IMR-90 (cell line): ENCODE data around the gene DALRD3. TPM values are rescaled to one million over a fixed set of nuclear protein-coding genes. Genes with fewer than 3 reads are reported as not detected.

Experiments
- ATAC-seq: fragments of 200-7000 bp; cut with Tn5 transposase; 2 replicates; pipeline ENCODE4 v1.9.1; 2020; ENCODE audit warnings: low read depth, mild to moderate bottlenecking, moderate library complexity
- BruUV-seq: library from RNA; stranded (reverse); fragments of 400-500 nt; replicated peaks from 2 replicates; lab custom pipeline; 2021; lab: Mats Ljungman, UMichigan
- CTCF ChIA-PET: fragments of 300-600 bp; formaldehyde crosslinking; extraction: SDS; loops from one replicate; lab custom pipeline; 2021; ENCODE audit warnings: antibody characterized with exemption; lab: Yijun Ruan, JAX
- POLR2A ChIA-PET: fragments of 300-600 bp; sonication (Branson Sonifier 250); formaldehyde crosslinking; loops from one replicate; lab custom pipeline; 2022; ENCODE audit warnings: antibody characterized with exemption; ENCODE audit not compliant: unreplicated experiment; lab: Charles Lee
- DNase-seq: peaks from one replicate; pipeline ENCODE4 v3.0.0; 2013
- H2AFZ ChIP-seq: replicated peaks from 2 replicates; pipeline ENCODE3; 2013; ENCODE audit warnings: low read length, mild to moderate bottlenecking; ENCODE audit not compliant: poor library complexity
- H2AK5ac ChIP-seq: 2 replicates; pipeline ENCODE4 v1.6.1; 2013; ENCODE audit warnings: low read depth, low read length, inconsistent platforms
- H2AK9ac ChIP-seq: replicated peaks from 2 replicates; pipeline ENCODE3; 2013; ENCODE audit warnings: mild to moderate bottlenecking, low read depth, low read length, moderate library complexity; ENCODE audit not compliant: poor library complexity
- H2BK120ac ChIP-seq: 2 replicates; pipeline ENCODE4 v1.6.1; 2013; ENCODE audit warnings: low read depth, low read length, inconsistent platforms
- H2BK15ac ChIP-seq: 3 replicates; pipeline ENCODE4 v1.6.1; 2013; ENCODE audit warnings: low read depth, low read length, inconsistent platforms
- H2BK20ac ChIP-seq: 2 replicates; pipeline ENCODE4 v1.6.1; 2013; ENCODE audit warnings: low read depth, mild to moderate bottlenecking, inconsistent platforms, low read length, moderate library complexity
- H2BK5ac ChIP-seq: 2 replicates; pipeline ENCODE4 v1.6.1; 2013; ENCODE audit warnings: mild to moderate bottlenecking, low read depth, low read length, inconsistent platforms; ENCODE audit not compliant: poor library complexity, severe bottlenecking
- H3K14ac ChIP-seq: replicated peaks from 2 replicates; pipeline ENCODE4 v1.6.1; 2013; ENCODE audit warnings: low read depth, low read length, inconsistent platforms
- H3K18ac ChIP-seq: 2 replicates; pipeline ENCODE4 v1.6.1; 2013; ENCODE audit warnings: low read depth, low read length, control low read depth
- H3K23ac ChIP-seq: 2 replicates; pipeline ENCODE4 v1.6.1; 2013; ENCODE audit warnings: low read depth, low read length, inconsistent platforms
- H3K27ac ChIP-seq: 2 replicates; pipeline ENCODE4 v1.5.1; 2013; ENCODE audit warnings: mild to moderate bottlenecking, control low read depth, low read length; ENCODE audit not compliant: insufficient read depth
- H3K27me3 ChIP-seq: 2 replicates; pipeline ENCODE4 v1.6.1; 2013; ENCODE audit warnings: low read length; ENCODE audit not compliant: control insufficient read depth, insufficient read depth
- H3K36me3 ChIP-seq: 2 replicates; pipeline ENCODE4 v1.6.1; 2013; ENCODE audit warnings: low read length, mixed read lengths; ENCODE audit not compliant: control insufficient read depth, insufficient read depth
- H3K4ac ChIP-seq: 2 replicates; pipeline ENCODE4 v1.6.1; 2013; ENCODE audit warnings: low read depth, low read length, inconsistent platforms
- H3K4me1 ChIP-seq: 2 replicates; pipeline ENCODE4 v1.6.1; 2013; ENCODE audit warnings: low read length, mixed read lengths; ENCODE audit not compliant: control insufficient read depth, insufficient read depth
- H3K4me2 ChIP-seq: 2 replicates; pipeline ENCODE4 v1.6.1; 2013; ENCODE audit warnings: low read depth, mild to moderate bottlenecking, control low read depth, low read length, moderate library complexity
- H3K4me3 ChIP-seq: 2 replicates; pipeline ENCODE4 v1.5.1; 2013; ENCODE audit warnings: low read depth, mild to moderate bottlenecking, control low read depth, low read length, moderate library complexity; ENCODE audit not compliant: insufficient read depth
- H3K56ac ChIP-seq: 2 replicates; pipeline ENCODE4 v1.6.1; 2013; ENCODE audit warnings: low read length, inconsistent platforms; ENCODE audit not compliant: insufficient read depth; ENCODE audit errors: extremely low read depth
- H3K79me1 ChIP-seq, 2 experiments: 2 replicates each; pipeline ENCODE4 v1.6.1; 2013; ENCODE audit warnings: low read length in 2 of 2, inconsistent platforms in 1 of 2, low read depth in 1 of 2
- H3K9ac ChIP-seq: 2 replicates; pipeline ENCODE4 v1.6.1; 2013; ENCODE audit warnings: low read depth, low read length, control low read depth
- H3K9me1 ChIP-seq: 2 replicates; pipeline ENCODE4 v1.6.1; 2013; ENCODE audit warnings: low read length, inconsistent platforms; ENCODE audit not compliant: insufficient read depth
- H3K9me3 ChIP-seq: 2 replicates; pipeline ENCODE4 v1.6.1; 2013; ENCODE audit warnings: low read length; ENCODE audit not compliant: control insufficient read depth, insufficient read depth
- H4K20me1 ChIP-seq: 2 replicates; pipeline ENCODE4 v1.6.1; 2013; ENCODE audit warnings: low read length, inconsistent platforms; ENCODE audit not compliant: insufficient read depth
- H4K5ac ChIP-seq: 2 replicates; pipeline ENCODE4 v1.6.1; 2013; ENCODE audit warnings: mild to moderate bottlenecking, low read depth, low read length, control low read depth
- H4K8ac ChIP-seq, 2 experiments: 2 replicates each; pipeline ENCODE4 v1.6.1; 2013; ENCODE audit warnings: low read depth in 2 of 2, low read length in 2 of 2, control low read depth in 1 of 2, inconsistent platforms in 1 of 2
- H4K91ac ChIP-seq: 2 replicates; pipeline ENCODE4 v1.6.1; 2013; ENCODE audit warnings: low read depth, low read length, inconsistent platforms; ENCODE audit not compliant: insufficient read depth
- CHD1 ChIP-seq: IDR thresholded peaks from 2 replicates; pipeline ENCODE4 v1.6.1; 2012; ENCODE audit warnings: low read depth, low read length, improper control_type of control experiment
- ELK1 ChIP-seq: fragments of 150-350 bp; IDR thresholded peaks from 2 replicates; pipeline ENCODE4 v1.6.1; 2016; ENCODE audit warnings: low read depth, mild to moderate bottlenecking, low read length, moderate library complexity, borderline replicate concordance
- RAD21 ChIP-seq: IDR thresholded peaks from 2 replicates; pipeline ENCODE4 v1.6.1; 2012; ENCODE audit warnings: low read length, improper control_type of control experiment
- USF2 ChIP-seq: fragments of 150-350 bp; IDR thresholded peaks from 2 replicates; pipeline ENCODE4 v1.6.1; 2017; ENCODE audit warnings: mild to moderate bottlenecking, antibody characterized with exemption, low read length, low read depth
- WGBS, 2 experiments: methylation state at CpG; one replicate each; pipeline versions ENCODE4 v1.1.5 to v1.1.7; 2013; ENCODE audit warnings: missing lambda C conversion rate in 2 of 2; ENCODE audit not compliant: insufficient read length in 1 of 2; ENCODE audit errors: extremely low coverage in 2 of 2; 5-methylcytosine and 5-hydroxymethylcytosine counted together
- dilution Hi-C: fragments of 300-500 bp; cut with HindIII; formaldehyde crosslinking; loops from one replicate; pipeline ENCODE4 v1.14.3; 2018; ENCODE audit warnings: low sequenced_read_pairs; ENCODE audit not compliant: unreplicated experiment
- in situ Hi-C: fragments of 300-500 bp; cut with MboI; formaldehyde crosslinking; loops from 3 replicates; pipeline ENCODE4 v1.14.3; 2019; ENCODE audit warnings: low sequenced_read_pairs, inconsistent platforms, mixed read lengths
- intact Hi-C: fragments of 100-400 bp; cut with micrococcal nuclease; formaldehyde crosslinking; loops from 2 replicates; pipeline ENCODE4 v1.10.0; 2022
- polyA plus RNA-seq, 3 experiments: library from polyadenylated mRNA; depleted of rRNA; stranded (reverse); fragments of >200 nt; gene quantifications; 2 replicates each; pipeline ENCODE4 v1.2.3, GENCODE V29; 2012; ENCODE audit warnings: low replicate concordance in 1 of 3
- total RNA-seq: library from RNA; depleted of rRNA; stranded (reverse); fragments of >200 nt; gene quantifications from 2 replicates; pipeline ENCODE4 v1.2.3, GENCODE V29; 2012

The DALRD3 gene
- total and polyA plus RNA-seq, 2 of the 4 experiments (the other 2 are of a cell fraction): 27.8 to 42.2 TPM

- Histone ChIP-seq H4K5ac (no peak overlapping the region), H2AK5ac (no peak overlapping the region), H2BK5ac (no peak overlapping the region), H3K14ac (no peak overlapping the region), H3K4me3 (no peak overlapping the region), H3K36me3 (peaks cover 56% of the 10 kb centered on the region), H2BK15ac (no peak overlapping the region), H4K20me1 (peaks cover 4% of the 10 kb centered on the region), H3K27me3 (no peaks in the 10 kb centered on the region), H3K56ac (no peak overlapping the region), H3K4me1 (peaks cover 7% of the 10 kb centered on the region), H2BK20ac (no peak overlapping the region), H3K9me1 (peaks cover 29% of the 10 kb centered on the region), H3K18ac (no peak overlapping the region), H3K27ac (no peak overlapping the region), H4K91ac (no peak overlapping the region), H3K9ac (no peak overlapping the region), H2BK120ac (no peak overlapping the region), H3K4me2 (no peak overlapping the region), H2AK9ac (no peak overlapping the region), H3K79me1 (peaks cover 33 to 62% of the 10 kb centered on the region in 2 experiments), H4K8ac (no peak overlapping the region; a peak in 1 of 4 replicates), H2AFZ (no peak overlapping the region), H3K4ac (no peak overlapping the region), H3K9me3 (no peaks in the 10 kb centered on the region), H3K23ac (no peak overlapping the region)
- no CpG with 5 or more reads among the region's 6 CpGs for WGBS, 2 experiments
- intact Hi-C loops (no loop called here), in situ Hi-C loops (no loop called here), dilution Hi-C loops (no loop called here)
- DNase-seq (no peak), ATAC-seq (no peak)
- TF ChIP-seq USF2 (no peak), CHD1 (no peak), RAD21 (no peak), ELK1 (no peak)
- no TSS peak for BruUV-seq
- ChIA-PET POLR2A (no interaction called here), CTCF (no interaction called here)
Observed at GRCh38 chr3:49030321-49030720, 11.9 kb upstream of the DALRD3 start.
